Progenitor cell of endocrine pancreas (in vitro differentiated cells): Measurements from ENCODE around the gene MBD3L3. TPM values are rescaled to one million over a fixed set of nuclear protein-coding genes. Genes with fewer than 3 reads are reported as not detected.

Experiments
- DNase-seq: peaks from one replicate; pipeline ENCODE4 v3.0.0; 2021; ENCODE audit warnings: low spot score; ENCODE audit not compliant: unreplicated experiment
- H3K27ac Mint-ChIP-seq: 2 replicates; pipeline ENCODE4 v1.8.0; 2021; ENCODE audit warnings: mild to moderate bottlenecking, moderate library complexity, mixed read lengths
- H3K27me3 Mint-ChIP-seq: 2 replicates; pipeline ENCODE4 v1.8.0; 2021; ENCODE audit warnings: mixed read lengths
- H3K36me3 Mint-ChIP-seq: 2 replicates; pipeline ENCODE4 v1.8.0; 2022; ENCODE audit warnings: mixed read lengths; ENCODE audit not compliant: insufficient read depth
- H3K4me1 Mint-ChIP-seq: 2 replicates; pipeline ENCODE4 v1.8.0; 2021; ENCODE audit warnings: low read depth, mixed read lengths
- H3K4me3 Mint-ChIP-seq: 2 replicates; pipeline ENCODE4 v1.8.0; 2021; ENCODE audit warnings: low read depth, mild to moderate bottlenecking, moderate library complexity, mixed read lengths
- H3K9me3 Mint-ChIP-seq: 2 replicates; pipeline ENCODE4 v1.8.0; 2021; ENCODE audit warnings: low read depth, mixed read lengths
- CTCF ChIP-seq: fragments of 200-600 bp; sonication (generic); IDR thresholded peaks from one replicate; pipeline ENCODE4 v1.5.0; 2021; ENCODE audit warnings: antibody characterized with exemption, mild to moderate bottlenecking; ENCODE audit not compliant: unreplicated experiment
- total RNA-seq: library from RNA; stranded (reverse); gene quantifications from 2 replicates; pipeline ENCODE4 v1.2.1, GENCODE V29; 2021

MBD3L3 gene
- total RNA-seq, 1 donor from 2014 or later, result not detected

- H3K9me3 Mint-ChIP-seq, result peaks cover 24% of the 10 kb centered on the region
- peak overlapping the region; percentile 91 for H3K4me3 Mint-ChIP-seq
- DNase-seq, result peak; percentile 83
- no peaks in the 10 kb centered on the region for H3K27me3 Mint-ChIP-seq
- H3K4me1 Mint-ChIP-seq, result peaks cover 30% of the 10 kb centered on the region
- H3K36me3 Mint-ChIP-seq, result peaks cover 23% of the 10 kb centered on the region
- TF ChIP-seq CTCF, result no peak
- peak overlapping the region; percentile 96 for H3K27ac Mint-ChIP-seq
Observed at GRCh38 chr19:7098701-7099596, 40.5 kb upstream of the MBD3L3 start.

GRCh38 chr19:7098096-7098495, 39.6 kb upstream of the MBD3L3 start:
- Mint-ChIP-seq H3K4me1 (peaks cover 27% of the 10 kb centered on the region), H3K27me3 (no peaks in the 10 kb centered on the region), H3K4me3 (peak overlapping the region; percentile 91), H3K27ac (peak overlapping the region; percentile 96), H3K36me3 (peaks cover 27% of the 10 kb centered on the region), H3K9me3 (peaks cover 27% of the 10 kb centered on the region)
- DNase-seq, result no peak
- TF ChIP-seq CTCF, result no peak

GRCh38 chr19:7088999-7089398, 30.5 kb upstream of the MBD3L3 start:
- Mint-ChIP-seq H3K36me3 (peaks cover 73% of the 10 kb centered on the region), H3K4me3 (no peak overlapping the region), H3K4me1 (no peaks in the 10 kb centered on the region), H3K27ac (peak overlapping the region; percentile 27), H3K27me3 (no peaks in the 10 kb centered on the region), H3K9me3 (peaks cover 41% of the 10 kb centered on the region)
- no peak for TF ChIP-seq CTCF
- DNase-seq, result no peak

- Mint-ChIP-seq H3K27me3 (no peaks in the 10 kb centered on the region), H3K9me3 (peaks cover 47% of the 10 kb centered on the region)
Observed at GRCh38 chr19:7083076-7083956, 24.8 kb upstream of the MBD3L3 start.

More at GRCh38 chr19:7083076-7083956, 24.8 kb upstream of the MBD3L3 start:
- Mint-ChIP-seq H3K27ac (peak overlapping the region; percentile 89), H3K4me3 (no peak overlapping the region), H3K4me1 (no peaks in the 10 kb centered on the region), H3K36me3 (peaks cover 85% of the 10 kb centered on the region)
- TF ChIP-seq CTCF, result no peak
- DNase-seq, result no peak
